ENCODE measurements around the gene MMEL1. TPM values are rescaled to one million over a fixed set of nuclear protein-coding genes. Genes with fewer than 3 reads are reported as not detected.

Gene MMEL1
- total RNA-seq, 1 experiment from 2014 or later = 0.46 TPM

GRCh38 chr1:2601721-2602303 lies 31.0 kb downstream of the MMEL1 start:
- Histone ChIP-seq H3K36me3 (ENCODE audit: control insufficient read depth, insufficient read depth, low read length) (no peaks in the 10 kb centered on the region), H3K27ac (ENCODE audit: low read length) (no peak overlapping the region), H3K4me3 (ENCODE audit: low read depth in 2 of 2, low read length in 2 of 2) (no peak overlapping the region), H3K4me1 (ENCODE audit: control insufficient read depth, insufficient read depth, low read length) (no peaks in the 10 kb centered on the region), H3K9me3 (ENCODE audit: control insufficient read depth, insufficient read depth, low read depth, low read length) (no peaks in the 10 kb centered on the region), H3K27me3 (ENCODE audit: control insufficient read depth, insufficient read depth, low read length) (no peaks in the 10 kb centered on the region)
- ChIA-PET POLR2A (no interaction called here), CTCF (no interaction called here)
- in situ Hi-C loops (cut with HindIII; ENCODE audit: low pct_unique_long_range_greater_than_20kb, low sequenced_read_pairs) (no loop called here), intact Hi-C loops (cut with micrococcal nuclease; ENCODE audit: unreplicated experiment) (no loop called here)
- DNase-seq (ENCODE audit: low read depth, low spot score) (no peak), ATAC-seq (no peak)
- no TSS peak for BruUV-seq (replicated peaks)
- TF ChIP-seq TCF7L2 (IDR thresholded peaks at IDR 0.05; ENCODE audit: low read depth, low read length) (no peak), SIN3A (IDR thresholded peaks at IDR 0.05; ENCODE audit: borderline replicate concordance, insufficient read depth, low read depth, low read length) (no peak), POLR2AphosphoS5 (IDR thresholded peaks at IDR 0.05; ENCODE audit: low read depth, low read length) (no peak)

GRCh38 chr1:2598329-2598931 lies 34.4 kb downstream of the MMEL1 start:
- Histone ChIP-seq H3K4me1 (ENCODE audit: control insufficient read depth, insufficient read depth, low read length) (no peaks in the 10 kb centered on the region), H3K27ac (ENCODE audit: low read length) (no peak overlapping the region), H3K36me3 (ENCODE audit: control insufficient read depth, insufficient read depth, low read length) (no peaks in the 10 kb centered on the region), H3K27me3 (ENCODE audit: control insufficient read depth, insufficient read depth, low read length) (no peaks in the 10 kb centered on the region), H3K9me3 (ENCODE audit: control insufficient read depth, insufficient read depth, low read depth, low read length) (no peaks in the 10 kb centered on the region), H3K4me3 (ENCODE audit: low read depth in 2 of 2, low read length in 2 of 2) (no peak overlapping the region)
- ATAC-seq (no peak), DNase-seq (ENCODE audit: low read depth, low spot score) (no peak)
- ChIA-PET CTCF (no interaction called here), POLR2A (no interaction called here)
- TF ChIP-seq POLR2AphosphoS5 (IDR thresholded peaks at IDR 0.05; ENCODE audit: low read depth, low read length) (no peak), SIN3A (IDR thresholded peaks at IDR 0.05; ENCODE audit: borderline replicate concordance, insufficient read depth, low read depth, low read length) (no peak), CTCF (IDR thresholded peaks at IDR 0.05) (no peak), TCF7L2 (IDR thresholded peaks at IDR 0.05; ENCODE audit: low read depth, low read length) (no peak), REST (IDR thresholded peaks at IDR 0.05; ENCODE audit: insufficient read depth in 1 of 2, low read depth in 2 of 2, low read length in 1 of 2) (no peak)
- intact Hi-C loops (cut with micrococcal nuclease; ENCODE audit: unreplicated experiment) = no loop called here
- BruUV-seq (replicated peaks) = no TSS peak
- in situ Hi-C loops (cut with HindIII; ENCODE audit: low pct_unique_long_range_greater_than_20kb, low sequenced_read_pairs) = no loop called here

Measured in Panc1 (cell line).